H9 (cell line): ENCODE data around the gene APPBP2. TPM values are rescaled to one million over a fixed set of nuclear protein-coding genes. Genes with fewer than 3 reads are reported as not detected.
A peak's percentile ranks its signal among the peaks of the same experiment; 100 is the strongest.

ENCODE experiments used
- DNase-seq: peaks from one replicate; pipeline ENCODE4 v3.0.0-alpha.2; 2017
- H2AFZ ChIP-seq: one replicate; pipeline ENCODE4 v1.6.1; 2013; ENCODE audit warnings: mild to moderate bottlenecking, low read length, control low read depth, moderate library complexity
- H2AK5ac ChIP-seq: 2 replicates; pipeline ENCODE4 v1.6.1; 2013; ENCODE audit warnings: low read length, control low read depth, mixed read lengths; ENCODE audit not compliant: insufficient read length
- H2BK120ac ChIP-seq: one replicate; pipeline ENCODE4 v1.6.1; 2013; ENCODE audit warnings: low read depth, mild to moderate bottlenecking, low read length, control low read depth, inconsistent platforms; ENCODE audit not compliant: poor library complexity, severe bottlenecking
- H2BK12ac ChIP-seq: 2 replicates; pipeline ENCODE4 v1.6.1; 2013; ENCODE audit warnings: low read length, control low read depth, mixed read lengths, low read depth; ENCODE audit not compliant: insufficient read length
- H2BK15ac ChIP-seq: 2 replicates; pipeline ENCODE4 v1.6.1; 2013; ENCODE audit warnings: low read depth, low read length, control low read depth
- H2BK20ac ChIP-seq: one replicate; pipeline ENCODE4 v1.6.1; 2013; ENCODE audit warnings: low read depth, mild to moderate bottlenecking, low read length, control low read depth, inconsistent platforms; ENCODE audit not compliant: poor library complexity, severe bottlenecking
- H2BK5ac ChIP-seq: 2 replicates; pipeline ENCODE4 v1.6.1; 2013; ENCODE audit warnings: low read length, control low read depth, mixed read lengths; ENCODE audit not compliant: insufficient read length
- H3K14ac ChIP-seq: 2 replicates; pipeline ENCODE4 v1.6.1; 2013; ENCODE audit warnings: low read length, control low read depth; ENCODE audit not compliant: insufficient read depth
- H3K18ac ChIP-seq: 2 replicates; pipeline ENCODE4 v1.6.1; 2013; ENCODE audit warnings: low read depth, mild to moderate bottlenecking, mixed read lengths, low read length, control low read depth; ENCODE audit not compliant: insufficient read length
- H3K23ac ChIP-seq: 2 replicates; pipeline ENCODE4 v1.6.1; 2013; ENCODE audit warnings: low read length, control low read depth, mixed read lengths, low read depth; ENCODE audit not compliant: insufficient read length
- H3K23me2 ChIP-seq: 2 replicates; pipeline ENCODE4 v1.6.1; 2013; ENCODE audit warnings: low read depth, mild to moderate bottlenecking, mixed read lengths, low read length, control low read depth; ENCODE audit not compliant: insufficient read length, poor library complexity, severe bottlenecking
- H3K27ac ChIP-seq: 2 replicates; pipeline ENCODE4 v1.5.1; 2013; ENCODE audit warnings: low read length, control low read depth, mixed read lengths, low read depth; ENCODE audit not compliant: insufficient read length
- H3K27me3 ChIP-seq: 2 replicates; pipeline ENCODE4 v1.6.1; 2013; ENCODE audit warnings: low read length, control low read depth, inconsistent platforms; ENCODE audit not compliant: insufficient read depth
- H3K4ac ChIP-seq: 2 replicates; pipeline ENCODE4 v1.6.1; 2013; ENCODE audit warnings: low read depth, mild to moderate bottlenecking, control low read depth, inconsistent platforms, low read length, moderate library complexity
- H3K4me1 ChIP-seq: 2 replicates; pipeline ENCODE4 v1.6.1; 2013; ENCODE audit warnings: low read length, control low read depth, inconsistent platforms; ENCODE audit not compliant: insufficient read depth
- H3K4me2 ChIP-seq: 2 replicates; pipeline ENCODE4 v1.6.1; 2013; ENCODE audit warnings: low read length, control low read depth, mixed read lengths; ENCODE audit not compliant: insufficient read length, insufficient read depth
- H3K56ac ChIP-seq: 2 replicates; pipeline ENCODE4 v1.6.1; 2013; ENCODE audit warnings: low read depth, mild to moderate bottlenecking, mixed read lengths, low read length, control low read depth; ENCODE audit not compliant: insufficient read length
- H3K79me1 ChIP-seq: 2 replicates; pipeline ENCODE4 v1.6.1; 2013; ENCODE audit warnings: low read depth, mild to moderate bottlenecking, moderate library complexity, low read length, control low read depth, inconsistent platforms; ENCODE audit not compliant: insufficient read depth, poor library complexity, severe bottlenecking
- H3K79me2 ChIP-seq: 2 replicates; pipeline ENCODE4 v1.6.1; 2013; ENCODE audit warnings: low read length, control low read depth, inconsistent platforms; ENCODE audit not compliant: insufficient read depth
- H3K9ac ChIP-seq: 2 replicates; pipeline ENCODE4 v1.6.1; 2013; ENCODE audit warnings: low read length, control low read depth, mixed read lengths; ENCODE audit not compliant: insufficient read length; ENCODE audit errors: extremely low read depth
- H3K9me3 ChIP-seq: one replicate; pipeline ENCODE4 v1.6.1; 2013; ENCODE audit warnings: low read depth, low read length, inconsistent platforms; ENCODE audit not compliant: control insufficient read depth
- H3T11ph ChIP-seq: one replicate; pipeline ENCODE4 v1.6.1; 2013; ENCODE audit warnings: mild to moderate bottlenecking, low read length, control low read depth, inconsistent platforms
- H4K20me1 ChIP-seq: one replicate; pipeline ENCODE4 v1.6.1; 2013; ENCODE audit not compliant: control insufficient read depth, insufficient read length, insufficient read depth
- H4K5ac ChIP-seq: 2 replicates; pipeline ENCODE4 v1.6.1; 2013; ENCODE audit warnings: low read depth, mild to moderate bottlenecking, mixed read lengths, low read length, control low read depth; ENCODE audit not compliant: insufficient read length
- H4K8ac ChIP-seq: replicated peaks from 2 replicates; pipeline ENCODE4 v1.6.1; 2013; ENCODE audit warnings: low read length, control low read depth, mixed read lengths, low read depth; ENCODE audit not compliant: insufficient read length
- H4K91ac ChIP-seq: 2 replicates; pipeline ENCODE4 v1.6.1; 2013; ENCODE audit warnings: low read depth, mild to moderate bottlenecking, moderate library complexity, mixed read lengths, low read length, control low read depth; ENCODE audit not compliant: insufficient read length
- H3K27ac Mint-ChIP-seq, 3 experiments: 2 replicates in 2 of 3; 3 replicates in 1 of 3; pipeline ENCODE4 v1.8.0; 2020 to 2021; ENCODE audit warnings: mixed read lengths in 3 of 3, mild to moderate bottlenecking in 1 of 3, moderate library complexity in 1 of 3
- H3K27me3 Mint-ChIP-seq: 2 replicates; pipeline ENCODE4 v1.8.0; 2021; ENCODE audit warnings: low read depth, mild to moderate bottlenecking, moderate library complexity, mixed read lengths
- H3K36me3 Mint-ChIP-seq, 3 experiments: 2 replicates in 2 of 3; 3 replicates in 1 of 3; pipeline ENCODE4 v1.8.0; 2020 to 2021; ENCODE audit warnings: low read depth in 3 of 3, mixed read lengths in 3 of 3; ENCODE audit not compliant: insufficient read depth in 1 of 3
- H3K4me1 Mint-ChIP-seq, 2 experiments: 2 replicates each; pipeline ENCODE4 v1.8.0; 2020; ENCODE audit warnings: mixed read lengths in 2 of 2
- H3K4me3 Mint-ChIP-seq, 2 experiments: 2 replicates in 1 of 2; 3 replicates in 1 of 2; pipeline ENCODE4 v1.8.0; 2020 to 2021; ENCODE audit warnings: mild to moderate bottlenecking in 2 of 2, mixed read lengths in 2 of 2, moderate library complexity in 1 of 2
- H3K9me3 Mint-ChIP-seq, 2 experiments: 2 replicates in 1 of 2; 3 replicates in 1 of 2; pipeline ENCODE4 v1.8.0; 2020; ENCODE audit warnings: mild to moderate bottlenecking in 2 of 2, mixed read lengths in 2 of 2, moderate library complexity in 1 of 2
- CTCF ChIP-seq: fragments of 200-600 bp; sonication (generic); conservative IDR thresholded peaks from 3 replicates; pipeline ENCODE4 v1.8.0; 2021; ENCODE audit warnings: antibody characterized with exemption, mild to moderate bottlenecking
- whole genome bisulfite sequencing: extraction: QIAGEN DNeasy Blood & Tissue Kit; methylation state at CpG from one replicate; pipeline ENCODE4 v1.1.7; 2013; ENCODE audit warnings: missing lambda C conversion rate, low lambda C conversion rate, mixed read lengths; ENCODE audit not compliant: insufficient read length; ENCODE audit errors: extremely low coverage; 5-methylcytosine and 5-hydroxymethylcytosine counted together
- total RNA-seq: library from RNA; stranded (reverse); gene quantifications from 2 replicates; pipeline ENCODE4 v1.2.1, GENCODE V29; 2021

Gene APPBP2
- total RNA-seq, 1 experiment from 2014 or later, result 17.0 TPM

- no peak overlapping the region for H3K18ac ChIP-seq
These were observed 2.2 kb downstream of the APPBP2 start for GRCh38 chr17:60523822-60524221.

More at GRCh38 chr17:60523822-60524221, 2.2 kb downstream of the APPBP2 start:
- no peak overlapping the region for H3K9ac ChIP-seq
- no peak overlapping the region for H3T11ph ChIP-seq
- H3K79me1 ChIP-seq, result peaks cover 2% of the 10 kb centered on the region
- no peak overlapping the region for H3K4ac ChIP-seq
- H2BK15ac ChIP-seq, result no peak overlapping the region
- H3K9me3 Mint-ChIP-seq, result peaks cover 0 to 15% of the 10 kb centered on the region in 2 experiments; a peak in 2 of 5 replicates
- no peak overlapping the region for H4K91ac ChIP-seq
- no peaks in the 10 kb centered on the region for H3K9me3 ChIP-seq
- H4K20me1 ChIP-seq, result no peaks in the 10 kb centered on the region
- DNase-seq, result no peak
- no peak overlapping the region for H4K8ac ChIP-seq
- H3K4me3 Mint-ChIP-seq, result peak overlapping the region; percentile 92 to 94
- no peaks in the 10 kb centered on the region for H3K27me3 ChIP-seq
- no peak overlapping the region for H3K27ac Mint-ChIP-seq
- no peak overlapping the region for H2BK20ac ChIP-seq
- H2BK120ac ChIP-seq, result no peak overlapping the region
- peaks cover 2 to 30% (median 19%) of the 10 kb centered on the region in 3 experiments; a peak in 6 of 7 replicates for H3K36me3 Mint-ChIP-seq
- peak overlapping the region; percentile 69 for H3K4me2 ChIP-seq
- H4K5ac ChIP-seq, result no peak overlapping the region
- H3K23ac ChIP-seq, result no peak overlapping the region
- no peak overlapping the region for H3K56ac ChIP-seq
- WGBS, result no CpG with 5 or more reads among the region's 1 CpG
- no peak overlapping the region for H3K14ac ChIP-seq
- H2BK12ac ChIP-seq, result no peak overlapping the region
- H2AK5ac ChIP-seq, result no peak overlapping the region
- H3K4me1 Mint-ChIP-seq, result peaks cover 11 to 16% of the 10 kb centered on the region in 2 experiments
- H2BK5ac ChIP-seq, result no peak overlapping the region
- no peaks in the 10 kb centered on the region for H3K4me1 ChIP-seq
- peaks cover 29% of the 10 kb centered on the region; the same call in 1 of the 2 replicates for H3K79me2 ChIP-seq
- H3K27me3 Mint-ChIP-seq, result no peaks in the 10 kb centered on the region
- no peak for TF ChIP-seq CTCF
- no peak overlapping the region for H3K27ac ChIP-seq
- H2AFZ ChIP-seq, result no peak overlapping the region
- H3K23me2 ChIP-seq, result peaks cover 6% of the 10 kb centered on the region
